HG02759 (cell line): ENCODE measurements around the gene GLG1.
"Not testable (repeated sequence)": the region's sequence is repeated elsewhere in the genome, so short reads cannot be mapped to it uniquely, and the experiment has no call there.

Source experiments
- ATAC-seq: cut with Tn5 transposase; IDR thresholded peaks from one replicate; pipeline ENCODE4 v1.9.1; 2021; ENCODE audit warnings: mild to moderate bottlenecking, moderate library complexity; ENCODE audit not compliant: unreplicated experiment

The GLG1 gene

DNA sequence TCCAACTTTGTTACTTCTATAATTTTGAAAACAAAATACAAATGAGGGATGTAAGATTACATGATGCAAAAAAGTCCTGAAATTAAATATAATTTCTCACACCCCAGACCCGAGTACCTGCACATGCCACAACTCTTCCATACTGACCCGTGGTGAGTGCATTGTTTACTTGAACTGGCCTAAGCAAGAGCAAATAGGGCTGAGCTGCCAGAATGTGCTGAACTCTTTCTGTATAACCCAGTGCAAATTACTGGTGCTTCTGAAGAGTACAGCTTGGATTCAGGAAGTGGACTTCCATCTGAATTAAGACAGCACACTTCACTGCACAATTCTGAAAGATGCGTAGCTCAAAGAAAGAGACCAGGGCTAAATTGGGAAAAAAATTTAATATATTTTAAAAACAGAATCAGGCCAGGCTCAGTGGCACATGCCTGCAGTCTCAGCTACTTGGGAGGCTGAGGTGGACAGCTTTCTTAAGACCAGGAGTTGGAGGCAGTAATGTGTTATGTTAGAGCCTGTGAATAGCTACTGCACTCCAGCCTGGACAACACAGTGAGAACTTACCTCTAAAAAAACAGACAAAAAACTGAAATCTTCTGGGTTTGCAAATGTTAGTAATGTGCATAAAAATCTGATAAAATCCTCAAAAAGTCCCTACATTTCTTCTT is 63.9 kb downstream of the GLG1 start:
- not testable (repeated sequence) for ATAC-seq

DNA sequence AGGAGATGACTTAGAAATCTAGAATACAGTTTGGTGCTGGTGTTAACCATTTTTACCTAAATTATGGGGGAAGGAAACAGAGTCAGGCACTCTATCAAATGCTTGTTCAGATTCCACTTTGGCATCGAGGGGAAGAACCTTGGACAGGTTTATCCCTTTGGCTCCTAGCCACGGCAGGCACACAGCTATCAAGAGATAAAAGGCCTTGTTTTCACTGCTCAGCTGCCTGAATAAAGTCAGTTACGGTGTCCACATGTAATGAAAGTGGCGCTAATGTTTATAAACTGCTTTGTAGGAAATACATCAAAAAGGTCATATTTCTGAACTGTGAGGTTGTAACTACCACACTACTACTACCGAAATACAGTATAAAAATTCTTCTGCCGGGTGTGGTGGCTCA is 66.3 kb downstream of the GLG1 start:
- not testable (repeated sequence) for ATAC-seq

- not testable (repeated sequence) for ATAC-seq
These were observed 68.1 kb downstream of the GLG1 start for GRCh38 chr16:74538801-74539200.

DNA sequence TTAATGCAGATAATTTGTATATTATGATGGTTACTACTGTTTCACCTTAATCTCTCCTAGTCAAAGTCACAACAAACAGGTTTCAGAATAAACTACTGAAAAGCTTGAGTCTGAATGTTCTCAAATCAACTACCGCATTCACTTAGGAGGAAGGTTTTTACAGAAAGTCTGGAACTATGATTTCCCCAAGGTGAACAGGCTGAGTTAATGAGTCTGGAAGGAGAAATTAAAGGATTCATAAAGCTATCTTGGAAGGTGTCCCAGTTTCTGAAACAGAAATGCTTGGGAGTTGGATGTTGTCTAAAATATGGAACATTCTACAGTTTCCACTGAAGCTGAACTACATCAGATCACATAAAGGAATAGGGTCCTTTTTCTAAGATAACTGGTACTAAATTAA is 69.2 kb downstream of the GLG1 start:
- ATAC-seq: not testable (repeated sequence)

- not testable (repeated sequence) for ATAC-seq
These were observed 72.3 kb downstream of the GLG1 start for GRCh38 chr16:74534650-74535049.

- ATAC-seq: no peak
These were observed 82.0 kb downstream of the GLG1 start for GRCh38 chr16:74524926-74525325.

GRCh38 chr16:74524117-74524516 is 82.8 kb downstream of the GLG1 start:
- ATAC-seq: no peak

- not testable (repeated sequence) for ATAC-seq
These were observed 83.2 kb downstream of the GLG1 start for GRCh38 chr16:74523706-74524105.

DNA sequence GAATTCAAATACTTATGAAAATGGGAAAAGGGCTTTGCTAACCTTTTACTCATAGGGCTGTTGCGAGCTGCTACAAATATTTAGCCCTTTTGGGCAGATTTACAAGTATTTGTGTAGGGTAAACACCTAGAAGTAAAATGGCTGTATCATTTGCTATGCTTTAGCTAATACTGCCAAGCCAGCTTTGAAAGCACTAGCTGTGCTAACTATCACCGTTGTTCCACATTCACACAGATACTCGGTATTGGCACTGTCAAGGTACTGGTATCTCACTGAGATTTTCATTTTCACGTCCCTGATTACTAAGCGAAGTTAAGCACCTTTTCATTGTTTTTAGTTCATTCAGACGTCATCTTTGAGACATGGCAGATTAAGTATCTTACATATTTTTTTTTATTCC is 84.8 kb downstream of the GLG1 start:
- no peak for ATAC-seq

GRCh38 chr16:74521691-74522090 is 85.2 kb downstream of the GLG1 start:
- no peak for ATAC-seq

- not testable (repeated sequence) for ATAC-seq
These were observed 88.0 kb downstream of the GLG1 start for GRCh38 chr16:74518934-74519333.

DNA sequence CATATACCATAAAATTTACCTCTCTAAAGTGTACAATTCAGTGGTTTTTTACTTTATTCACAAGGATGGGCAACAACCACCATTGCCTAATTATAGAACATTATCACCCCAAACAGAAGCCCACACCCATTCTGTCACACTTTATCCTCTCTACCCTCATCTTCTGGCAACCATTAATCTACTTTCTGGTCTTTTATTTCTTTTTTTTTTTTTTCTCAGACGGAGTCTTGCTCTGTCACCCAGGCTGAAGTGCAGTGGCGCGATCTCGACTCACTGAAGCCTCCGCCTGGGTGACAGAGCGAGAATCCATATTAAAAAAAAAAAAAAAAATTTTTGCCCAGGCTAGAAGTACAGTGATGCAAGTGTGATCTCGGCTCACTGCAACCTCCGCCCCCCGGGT is 95.0 kb downstream of the GLG1 start:
- ATAC-seq: no peak

DNA sequence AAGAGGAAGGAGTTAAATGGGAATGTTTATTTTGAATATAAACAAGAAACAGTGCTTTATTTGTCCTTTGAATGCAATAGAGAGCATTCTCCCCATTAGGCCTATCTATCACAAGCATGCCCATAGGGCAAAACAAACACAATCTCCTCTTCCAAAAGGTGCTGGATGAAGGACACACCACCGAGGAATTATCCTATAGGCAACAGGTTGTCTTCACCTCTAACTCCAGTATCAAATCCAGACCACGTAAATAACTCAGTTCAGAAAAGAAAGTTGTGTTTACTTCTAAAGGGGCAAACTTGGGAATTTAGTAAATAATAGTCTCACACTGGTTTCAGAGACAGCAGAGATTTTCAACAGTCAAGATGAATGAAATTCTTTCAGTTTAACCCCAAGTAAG is 101.9 kb downstream of the GLG1 start:
- ATAC-seq: no peak

- no peak for ATAC-seq
These were observed 103.5 kb downstream of the GLG1 start for GRCh38 chr16:74503412-74503811.

DNA sequence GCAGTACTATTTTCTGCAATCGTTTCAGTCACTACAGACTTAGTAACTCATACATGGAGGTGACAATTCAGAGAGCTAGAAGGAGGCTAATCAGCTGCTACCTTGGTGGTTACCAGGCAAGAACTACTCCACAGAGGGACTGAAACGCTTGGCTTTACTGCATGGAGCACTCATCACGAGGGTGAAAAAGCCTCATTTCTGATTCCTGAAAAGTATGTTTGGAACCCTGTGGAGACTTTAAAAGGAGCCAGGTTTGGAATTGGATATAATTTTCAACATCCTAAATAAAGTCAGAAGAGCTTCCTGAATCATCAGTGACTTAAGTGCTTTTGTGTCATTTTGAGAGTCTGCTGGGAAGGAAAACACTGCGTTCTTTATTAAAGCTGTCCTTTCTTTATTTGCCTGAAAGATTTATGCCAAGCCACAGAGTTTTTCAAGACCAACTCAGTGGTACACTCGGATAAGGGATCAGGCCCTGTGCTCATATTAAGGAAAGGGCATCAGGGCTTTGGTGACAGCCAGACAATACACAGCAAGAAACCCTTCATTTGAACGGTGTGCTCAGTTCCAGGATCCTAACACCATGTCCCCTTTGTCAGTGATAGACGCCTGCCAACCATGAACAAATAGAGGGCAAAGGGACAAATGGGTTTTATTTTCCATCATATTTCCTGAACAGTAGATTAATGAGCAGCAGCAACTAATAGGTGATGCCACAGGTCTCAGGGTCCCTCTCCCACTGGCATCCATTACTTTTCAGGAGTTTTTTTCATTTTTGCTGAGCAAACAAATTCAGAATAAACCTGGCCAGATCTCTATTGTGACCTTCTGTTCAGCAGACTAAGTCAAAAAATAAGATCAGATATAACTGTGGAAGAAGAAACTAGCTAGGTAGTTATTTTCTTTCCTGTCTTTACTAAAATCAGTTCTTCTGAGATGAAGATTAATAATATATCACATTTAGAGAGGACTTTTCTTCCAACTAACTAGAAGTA is 105.1 kb downstream of the GLG1 start:
- ATAC-seq: no peak

DNA sequence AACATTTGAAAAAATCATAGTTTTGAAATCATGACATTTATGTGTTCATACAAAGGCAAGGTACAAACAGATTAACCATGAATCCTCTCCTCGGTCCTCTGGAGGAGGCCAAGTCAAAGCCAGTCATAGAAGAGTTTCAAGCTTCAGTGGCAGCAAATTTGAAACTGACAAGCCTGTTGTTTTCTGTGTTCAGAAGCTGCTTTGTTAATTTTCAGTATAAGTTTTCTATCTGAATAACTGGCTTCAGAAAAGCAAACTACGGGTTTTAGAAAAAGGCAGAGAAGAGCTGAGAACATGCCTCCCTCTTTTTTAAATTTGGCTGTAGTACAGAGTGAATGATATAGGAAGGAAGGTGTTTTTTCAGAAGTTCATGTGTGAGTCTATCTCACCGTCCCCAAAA is 106.0 kb downstream of the GLG1 start:
- ATAC-seq: no peak

DNA sequence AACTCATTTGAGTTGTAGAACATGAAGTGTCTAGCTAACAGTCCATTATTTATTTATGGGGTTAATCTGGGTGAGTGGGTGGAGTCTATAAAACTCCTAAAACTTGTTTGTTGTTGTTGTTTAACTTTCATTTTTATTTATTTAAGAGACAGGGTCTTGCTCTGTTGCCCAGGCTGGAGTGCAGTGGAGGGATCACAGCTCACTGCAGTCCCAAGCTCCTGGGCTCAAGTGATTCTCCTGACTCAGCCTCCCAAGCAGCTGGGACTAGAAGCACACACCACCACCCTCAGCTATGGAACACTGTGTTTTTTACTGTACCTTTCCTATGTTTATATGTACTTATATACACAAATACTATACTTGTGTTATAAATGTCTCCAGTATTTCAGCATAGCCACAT is 107.8 kb downstream of the GLG1 start:
- ATAC-seq: no peak

DNA sequence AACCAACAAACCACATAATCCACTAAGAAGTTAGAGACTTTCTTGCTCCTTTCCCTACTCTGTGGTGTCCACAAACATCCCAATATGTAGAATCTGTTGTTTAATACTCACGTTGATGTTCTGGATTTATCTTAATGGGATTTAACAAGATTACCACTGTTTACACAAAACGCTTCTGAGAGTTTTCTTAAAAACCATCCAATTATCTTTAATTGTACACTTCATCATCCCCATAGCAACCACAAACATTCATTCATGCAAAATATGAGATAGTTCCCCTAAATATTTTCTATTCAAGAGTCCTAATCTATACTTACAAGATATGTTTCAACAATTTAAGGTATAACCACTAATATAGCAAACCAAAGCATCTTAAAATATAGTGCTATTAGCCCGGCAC is 109.2 kb downstream of the GLG1 start:
- ATAC-seq: no peak

DNA sequence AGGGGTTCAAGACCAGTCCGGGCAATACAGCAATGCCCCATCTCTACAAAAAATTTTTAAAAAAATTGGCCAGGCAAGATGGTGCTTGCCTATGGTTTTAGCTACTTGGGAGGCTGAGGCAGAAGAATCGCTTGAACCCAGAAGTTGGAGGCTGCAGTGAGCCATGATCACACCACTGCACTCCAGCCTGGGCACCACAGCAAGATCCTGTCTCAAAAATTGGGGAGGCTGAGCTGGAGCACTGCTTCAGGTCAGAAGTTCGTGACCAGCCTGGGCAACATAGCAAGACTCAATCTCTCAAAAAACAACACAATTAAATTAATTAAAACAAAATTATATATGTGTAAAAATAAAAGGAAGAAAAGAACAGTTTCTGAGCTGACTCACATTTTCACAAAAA is 110.9 kb downstream of the GLG1 start:
- no peak for ATAC-seq

- no peak for ATAC-seq
These were observed 113.9 kb downstream of the GLG1 start for GRCh38 chr16:74492976-74493375.

- no peak for ATAC-seq
These were observed 119.0 kb downstream of the GLG1 start for GRCh38 chr16:74487634-74488495.
